NK-92 treated with Interleukin-12 subunit alpha and Interleukin-12 subunit beta, amount 100 ng/mL, for 24 hours (cell line): ENCODE measurements around the gene WNT7A.

Source experiments
- DNase-seq: peaks from one replicate; lab custom pipeline; 2025; lab: John Stamatoyannopoulos, UW

WNT7A gene

GRCh38 chr3:13884851-13885703 lies 5.2 kb upstream of the WNT7A start:
- peak; percentile 5 for DNase-seq

- no peak for DNase-seq
Measured at GRCh38 chr3:13883681-13884080, 3.8 kb upstream of the WNT7A start.

GRCh38 chr3:13882876-13883275 lies 3.0 kb upstream of the WNT7A start:
- no peak for DNase-seq

DNA sequence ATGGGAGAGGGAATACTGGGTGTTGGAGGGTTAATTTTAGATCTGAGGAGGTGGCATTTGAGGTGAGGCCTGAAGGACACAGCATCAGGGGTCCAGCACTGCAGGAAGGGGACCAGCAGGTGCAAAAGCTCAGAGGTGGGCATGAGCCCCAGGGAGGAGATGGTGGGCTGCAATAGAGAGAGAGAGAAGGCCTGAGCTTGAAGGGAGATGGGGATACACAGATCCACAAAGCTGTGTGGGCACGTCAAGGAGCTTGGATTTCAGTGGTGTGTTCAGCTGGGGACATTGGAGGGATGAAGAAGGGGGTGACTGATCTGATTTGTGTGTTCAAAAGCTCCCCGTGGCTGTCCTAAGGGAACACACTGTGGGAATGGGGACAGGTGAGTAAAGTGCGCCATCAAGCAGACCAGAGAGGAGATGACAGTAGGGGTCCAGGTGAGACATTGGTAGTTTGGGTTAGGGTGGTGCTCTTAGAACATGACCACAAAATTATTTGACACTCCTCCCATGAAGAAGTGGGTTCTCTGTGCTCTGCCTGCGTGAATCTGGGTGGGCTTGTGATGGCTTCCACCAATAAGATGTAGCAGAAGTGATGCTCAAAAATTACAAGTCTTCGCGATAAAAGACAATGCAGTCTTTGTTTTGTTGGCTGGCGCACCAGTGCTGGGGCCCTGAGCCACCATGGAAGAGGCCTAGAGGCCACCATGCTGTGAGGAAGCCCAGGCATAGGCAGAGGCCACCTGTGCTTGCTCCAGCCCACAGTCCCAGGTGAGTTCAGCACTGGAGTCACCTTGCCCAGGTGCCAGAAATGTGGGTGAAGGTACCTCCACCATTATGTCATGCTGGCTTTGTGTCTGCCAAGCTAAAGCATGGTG lies 1.9 kb upstream of the WNT7A start:
- no peak for DNase-seq

GRCh38 chr3:13880811-13881156 lies 913 bp upstream of the WNT7A start:
- no peak for DNase-seq

DNA sequence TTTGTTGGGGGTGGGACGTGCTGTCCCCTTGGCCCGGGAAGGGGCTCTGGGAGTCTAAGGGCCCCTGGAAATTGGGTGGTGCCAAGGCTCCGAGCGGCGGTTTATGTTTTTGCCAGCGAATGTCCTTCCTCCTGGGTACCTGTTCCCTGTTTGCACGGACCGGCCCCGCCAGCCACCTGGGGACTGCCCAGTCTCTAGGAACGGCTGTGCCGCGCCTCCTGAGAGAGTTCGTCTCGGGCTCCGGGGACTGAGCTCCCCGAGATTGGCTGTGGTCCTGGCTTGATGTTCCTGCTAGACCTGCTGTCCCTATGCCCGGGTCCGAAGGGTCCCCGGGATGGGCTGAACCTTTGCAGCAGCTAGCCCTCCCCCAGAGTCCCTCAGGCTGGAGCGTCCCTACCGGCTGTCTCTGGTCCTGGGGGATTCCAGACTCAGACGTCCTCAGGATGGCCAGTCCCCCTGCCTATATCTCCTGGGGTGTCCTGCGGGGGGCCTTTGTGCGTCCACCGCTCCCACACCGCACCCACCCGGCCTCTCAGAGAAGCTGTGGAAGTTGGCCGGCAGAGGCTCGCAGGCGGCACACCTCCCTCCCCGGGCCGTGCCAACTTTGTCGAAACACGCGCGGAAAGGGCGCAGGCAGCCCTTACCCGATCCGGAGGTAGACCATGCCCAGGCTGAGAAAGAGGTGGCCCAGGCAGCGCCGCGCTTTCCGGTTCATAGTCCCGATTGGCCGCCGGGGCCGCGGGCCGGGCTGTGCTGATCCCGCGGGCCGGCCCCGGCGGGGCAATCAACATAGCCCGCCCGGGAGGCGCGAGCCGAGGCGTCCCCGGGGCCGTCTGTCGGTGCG lies 547 bp downstream of the WNT7A start:
- DNase-seq = no peak

GRCh38 chr3:13878281-13879101 lies 1.4 kb downstream of the WNT7A start:
- no peak for DNase-seq

- no peak for DNase-seq
Measured at GRCh38 chr3:13877911-13878280, 2.0 kb downstream of the WNT7A start.

DNA sequence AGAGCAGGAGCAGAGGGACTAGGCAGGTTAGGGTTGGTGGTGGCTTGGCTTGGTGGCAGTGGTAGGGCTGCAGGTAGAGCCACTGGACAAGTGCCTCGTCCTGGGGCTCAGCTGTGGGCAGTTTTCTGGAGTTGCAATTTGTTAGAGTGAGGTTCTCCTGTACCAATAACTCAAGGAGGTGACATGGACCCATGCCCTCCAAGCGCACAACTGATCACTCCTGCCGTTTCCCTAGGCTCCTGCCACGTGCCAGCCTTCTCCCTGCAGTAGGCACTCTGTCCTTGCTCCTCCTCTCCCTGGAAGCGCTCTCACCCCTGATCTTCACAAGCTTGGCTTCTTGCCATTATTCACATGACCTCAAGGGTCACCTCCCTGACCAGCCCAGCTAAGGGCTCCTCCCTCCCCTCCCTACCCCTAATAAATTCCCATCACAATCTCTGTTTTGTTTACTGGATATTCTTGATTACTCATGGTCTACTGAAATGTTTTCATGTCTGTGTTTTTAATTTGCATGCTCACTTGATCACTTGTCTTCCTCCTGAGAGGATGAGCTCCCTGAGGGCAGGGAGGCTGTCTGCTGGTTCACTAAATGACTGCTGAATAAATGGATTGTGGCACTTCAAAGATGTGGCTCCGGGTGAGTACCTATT lies 3.3 kb downstream of the WNT7A start:
- no peak for DNase-seq

DNA sequence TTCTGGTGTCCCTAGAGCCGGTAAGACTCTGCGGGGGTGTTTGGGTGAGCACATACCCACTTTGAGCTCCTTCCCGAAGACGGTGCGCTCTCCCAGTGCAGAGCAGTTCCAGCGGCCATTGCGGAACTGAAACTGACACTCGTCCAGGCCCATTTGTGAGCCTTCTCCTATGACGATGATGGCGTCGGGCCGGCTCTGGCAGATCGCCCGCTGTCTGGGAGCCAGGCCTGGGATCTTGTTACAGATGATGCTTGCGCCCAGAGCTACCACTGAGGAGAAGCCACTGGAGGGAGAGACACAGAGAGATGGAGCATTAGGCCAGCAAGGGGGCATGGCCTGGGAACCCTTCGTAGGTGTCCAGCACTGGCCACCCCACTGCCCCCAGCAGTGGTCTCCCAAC lies 5.0 kb downstream of the WNT7A start:
- no peak for DNase-seq

DNA sequence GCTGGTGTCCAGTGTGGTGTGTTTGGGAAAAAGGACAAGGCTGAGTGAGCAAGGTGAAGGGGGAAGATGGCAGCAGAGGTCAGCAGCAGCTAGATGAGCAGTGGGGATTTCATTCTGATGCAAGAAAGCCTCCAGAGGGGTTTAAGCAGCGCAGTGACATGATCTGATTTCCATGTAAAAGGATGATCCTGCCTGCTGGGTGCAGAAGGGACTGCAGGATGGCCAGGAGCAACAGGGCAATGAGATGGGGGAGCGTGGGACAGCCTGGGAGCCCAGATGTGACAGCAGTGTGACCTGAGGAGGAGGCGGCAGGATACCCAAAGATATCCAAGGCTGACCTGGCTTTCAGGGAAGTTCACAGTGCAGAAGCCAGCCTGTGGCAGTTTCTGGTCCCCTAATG lies 6.1 kb downstream of the WNT7A start:
- DNase-seq = no peak

DNA sequence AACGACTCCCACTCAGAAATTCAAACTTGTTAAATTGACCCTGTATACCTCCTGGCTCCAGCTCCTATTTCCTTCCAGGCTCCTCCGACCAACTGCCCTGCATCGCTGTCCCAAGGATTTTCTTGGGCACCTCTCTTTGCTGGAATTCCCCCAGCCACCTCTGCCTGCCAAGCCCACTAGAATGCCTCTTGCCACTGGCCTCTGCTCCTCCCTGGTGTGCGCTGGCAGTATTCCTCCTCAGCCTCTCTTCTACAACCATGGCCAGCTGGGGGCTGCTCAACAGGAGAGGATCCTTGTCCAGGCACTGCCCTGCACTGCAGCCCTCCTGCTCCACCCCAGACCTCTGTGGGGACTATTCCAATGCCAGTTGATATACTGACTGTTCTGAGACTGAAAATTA lies 7.4 kb downstream of the WNT7A start:
- no peak for DNase-seq

GRCh38 chr3:13871791-13872190 lies 8.1 kb downstream of the WNT7A start:
- no peak for DNase-seq

GRCh38 chr3:13870902-13871301 lies 9.0 kb downstream of the WNT7A start:
- DNase-seq = no peak

DNA sequence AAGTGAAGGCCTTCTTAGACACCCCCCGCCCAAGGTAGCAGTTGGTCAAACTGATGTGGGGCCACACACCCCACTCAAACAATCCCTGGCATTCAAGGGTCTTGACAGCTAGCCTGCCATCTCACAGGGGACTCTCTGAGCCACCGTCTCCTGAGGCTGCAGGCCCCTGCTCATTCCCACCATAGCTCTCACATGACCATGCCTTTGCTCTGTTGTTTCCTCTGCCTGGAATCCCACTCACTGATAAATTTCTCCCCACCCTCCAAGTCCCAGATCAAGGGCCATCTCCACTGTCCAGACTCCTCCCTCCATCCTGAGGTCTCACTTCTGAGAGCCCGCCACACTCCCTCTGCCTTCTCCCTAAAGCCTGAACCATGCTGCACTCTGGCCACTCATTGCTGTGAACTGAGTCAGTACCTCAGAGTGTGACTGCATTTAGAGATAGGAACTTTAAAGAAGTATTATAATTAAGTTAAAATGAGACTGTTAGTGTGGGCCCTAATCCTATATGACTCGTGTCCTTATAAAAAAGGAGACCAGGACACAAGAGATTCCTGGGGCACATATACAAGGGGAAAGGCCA lies 10.0 kb downstream of the WNT7A start:
- DNase-seq = no peak

GRCh38 chr3:13868844-13869724 lies 10.8 kb downstream of the WNT7A start:
- DNase-seq = no peak

GRCh38 chr3:13867732-13868131 lies 12.1 kb downstream of the WNT7A start:
- DNase-seq = no peak

GRCh38 chr3:13866041-13866965 lies 13.6 kb downstream of the WNT7A start:
- no peak for DNase-seq

GRCh38 chr3:13865581-13865980 lies 14.3 kb downstream of the WNT7A start:
- no peak for DNase-seq
